GM10248 (cell line): Measurements from ENCODE around the gene ARHGAP45.

Source experiments
- CTCF ChIA-PET: fragments of 300-600 bp; sonication (Branson Sonifier 250); formaldehyde crosslinking; extraction: SDS; loops from one replicate; lab custom pipeline; 2021; ENCODE audit warnings: antibody characterized with exemption; lab: Yijun Ruan, JAX
- POLR2A ChIA-PET: fragments of 350-650 bp; sonication (Branson Sonifier 250); formaldehyde crosslinking; extraction: SDS; loops from one replicate; lab custom pipeline; 2020; ENCODE audit warnings: antibody characterized with exemption; lab: Yijun Ruan, JAX
- DNase-seq: peaks from one replicate; pipeline ENCODE4 v3.0.0; 2012; ENCODE audit errors: extremely low spot score
- TF ChIP-seq, protein P1 (sequence below): IDR thresholded peaks from 2 replicates; pipeline ENCODE4 v1.5.1; 2012; ENCODE audit warnings: mild to moderate bottlenecking, low read depth; ENCODE audit errors: extremely low read depth, missing control alignments, control extremely low read depth

The ARHGAP45 gene

DNA sequence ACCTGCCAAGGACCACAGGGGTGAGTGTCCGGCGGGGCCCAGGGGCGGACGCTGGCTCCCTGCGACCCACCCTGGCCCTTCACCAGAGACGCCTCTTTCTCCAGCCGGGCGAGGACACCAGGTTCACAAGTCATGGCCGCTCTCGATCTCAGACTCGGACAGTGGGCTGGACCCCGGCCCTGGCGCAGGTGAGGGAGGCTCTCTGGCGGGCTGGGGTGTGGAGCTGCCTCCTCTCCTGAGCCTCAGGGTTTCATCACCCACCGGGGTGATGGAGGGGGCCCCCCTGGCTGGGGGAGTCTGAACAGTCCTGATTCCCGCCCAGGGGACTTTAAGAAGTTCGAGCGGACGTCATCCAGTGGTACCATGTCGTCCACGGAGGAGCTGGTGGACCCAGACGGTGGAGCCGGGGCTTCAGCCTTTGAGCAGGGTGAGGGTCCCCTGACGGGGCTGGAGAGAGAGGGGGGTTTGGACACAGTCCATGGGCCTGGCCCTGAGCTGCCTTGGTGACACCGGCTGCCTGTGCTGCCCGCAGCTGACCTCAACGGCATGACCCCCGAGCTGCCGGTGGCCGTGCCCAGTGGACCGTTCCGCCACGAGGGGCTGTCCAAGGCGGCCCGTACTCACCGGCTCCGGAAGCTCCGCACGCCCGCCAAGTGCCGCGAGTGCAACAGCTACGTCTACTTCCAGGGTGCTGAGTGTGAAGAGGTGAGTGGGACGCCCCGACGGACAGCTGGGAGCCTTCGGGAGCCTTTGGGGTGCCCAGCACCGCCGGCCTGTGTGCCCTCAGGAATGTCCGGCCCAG is 13.6 kb downstream of the ARHGAP45 start:
- DNase-seq: no peak
- CTCF ChIA-PET: interaction anchor here (0.8 to 1.6 kb wide), 2 partner anchors 9 to 18 kb away, joined by 3 to 4 read pairs; no protein-coding TSS in a partner anchor
- TF ChIP-seq, protein P1, sequence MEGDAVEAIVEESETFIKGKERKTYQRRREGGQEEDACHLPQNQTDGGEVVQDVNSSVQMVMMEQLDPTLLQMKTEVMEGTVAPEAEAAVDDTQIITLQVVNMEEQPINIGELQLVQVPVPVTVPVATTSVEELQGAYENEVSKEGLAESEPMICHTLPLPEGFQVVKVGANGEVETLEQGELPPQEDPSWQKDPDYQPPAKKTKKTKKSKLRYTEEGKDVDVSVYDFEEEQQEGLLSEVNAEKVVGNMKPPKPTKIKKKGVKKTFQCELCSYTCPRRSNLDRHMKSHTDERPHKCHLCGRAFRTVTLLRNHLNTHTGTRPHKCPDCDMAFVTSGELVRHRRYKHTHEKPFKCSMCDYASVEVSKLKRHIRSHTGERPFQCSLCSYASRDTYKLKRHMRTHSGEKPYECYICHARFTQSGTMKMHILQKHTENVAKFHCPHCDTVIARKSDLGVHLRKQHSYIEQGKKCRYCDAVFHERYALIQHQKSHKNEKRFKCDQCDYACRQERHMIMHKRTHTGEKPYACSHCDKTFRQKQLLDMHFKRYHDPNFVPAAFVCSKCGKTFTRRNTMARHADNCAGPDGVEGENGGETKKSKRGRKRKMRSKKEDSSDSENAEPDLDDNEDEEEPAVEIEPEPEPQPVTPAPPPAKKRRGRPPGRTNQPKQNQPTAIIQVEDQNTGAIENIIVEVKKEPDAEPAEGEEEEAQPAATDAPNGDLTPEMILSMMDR: no peak
- POLR2A ChIA-PET: no interaction called here

DNA sequence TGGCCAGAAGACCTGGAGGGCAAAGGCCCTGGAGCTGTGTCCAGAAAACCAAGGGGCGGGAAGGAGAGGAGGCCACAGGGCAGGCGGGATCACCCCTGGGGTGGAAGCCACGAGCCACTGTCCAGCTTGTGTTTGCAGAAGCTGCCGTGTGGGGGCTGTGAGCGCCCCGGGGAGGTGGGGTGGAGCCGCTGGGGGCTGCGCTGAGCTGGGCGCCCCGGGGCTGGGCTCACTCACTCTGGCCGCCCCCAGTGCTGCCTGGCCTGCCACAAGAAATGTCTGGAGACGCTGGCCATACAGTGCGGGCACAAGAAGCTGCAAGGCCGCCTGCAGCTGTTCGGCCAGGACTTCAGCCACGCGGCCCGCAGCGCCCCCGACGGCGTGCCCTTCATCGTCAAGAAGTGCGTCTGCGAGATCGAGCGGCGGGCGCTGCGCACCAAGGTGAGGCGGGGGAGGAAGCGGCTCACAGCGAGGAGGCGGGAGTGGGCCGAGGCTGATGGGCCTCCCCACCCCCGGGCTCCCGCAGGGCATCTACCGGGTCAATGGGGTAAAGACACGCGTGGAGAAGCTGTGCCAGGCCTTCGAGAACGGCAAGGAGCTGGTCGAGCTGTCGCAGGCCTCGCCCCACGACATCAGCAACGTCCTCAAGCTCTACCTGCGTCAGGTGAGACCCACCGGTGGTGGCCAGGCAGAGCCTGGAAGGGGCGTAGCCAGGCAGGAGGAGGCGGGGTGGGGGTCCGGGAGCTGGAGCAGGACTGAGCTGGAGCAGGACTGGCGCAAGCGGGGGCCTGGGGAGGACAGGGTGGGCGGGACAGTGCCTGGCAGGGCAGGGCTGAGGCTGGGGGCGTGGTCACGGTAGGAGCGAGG is 14.6 kb downstream of the ARHGAP45 start:
- no peak for DNase-seq
- TF ChIP-seq, protein P1: no peak
- POLR2A ChIA-PET: no interaction called here
- CTCF ChIA-PET: interaction anchor here (0.8 to 1.6 kb wide), 3 partner anchors 8 to 19 kb away, joined by 3 to 4 read pairs (median 4); partner anchors contain the start of gene ARHGAP45

DNA sequence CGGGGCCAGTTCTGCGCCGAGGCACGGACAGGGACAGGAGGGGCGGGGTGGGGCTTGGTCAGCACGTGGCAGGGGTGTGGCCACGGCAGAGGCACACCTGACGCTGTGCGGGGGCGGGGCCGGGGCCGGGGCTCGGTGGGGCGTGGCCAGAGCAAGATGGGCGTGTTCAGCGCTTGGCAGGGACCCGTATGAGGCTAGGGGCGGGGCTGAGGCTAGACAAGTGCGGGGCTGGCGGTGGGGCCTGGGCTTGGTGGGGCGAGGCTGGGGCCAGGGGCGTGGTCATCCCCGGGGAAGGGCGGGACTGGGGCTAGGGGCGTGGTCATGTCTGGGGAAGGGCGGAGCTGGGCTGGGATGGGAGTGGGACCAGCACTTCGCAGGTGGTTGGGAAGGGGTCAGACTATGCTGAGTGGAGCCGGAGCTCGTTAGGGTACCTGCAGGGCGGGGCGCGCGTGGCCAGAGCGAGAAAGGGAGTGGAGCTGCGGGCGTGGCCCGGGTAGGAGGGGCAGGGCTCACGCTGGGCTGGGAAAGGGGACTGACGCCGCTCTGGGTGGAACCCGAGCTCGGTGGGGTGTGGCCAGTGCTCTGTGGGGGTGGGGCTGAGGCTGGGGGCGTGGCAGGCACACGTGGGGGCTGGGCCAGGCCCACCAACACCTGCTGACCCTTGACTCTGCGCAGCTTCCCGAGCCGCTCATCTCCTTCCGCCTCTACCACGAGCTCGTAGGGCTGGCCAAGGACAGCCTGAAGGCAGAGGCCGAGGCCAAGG is 15.4 kb downstream of the ARHGAP45 start:
- POLR2A ChIA-PET: interaction anchor here (0.6 kb wide), 1 partner anchor 8 kb away, joined by 4 read pairs; no protein-coding TSS in a partner anchor

DNA sequence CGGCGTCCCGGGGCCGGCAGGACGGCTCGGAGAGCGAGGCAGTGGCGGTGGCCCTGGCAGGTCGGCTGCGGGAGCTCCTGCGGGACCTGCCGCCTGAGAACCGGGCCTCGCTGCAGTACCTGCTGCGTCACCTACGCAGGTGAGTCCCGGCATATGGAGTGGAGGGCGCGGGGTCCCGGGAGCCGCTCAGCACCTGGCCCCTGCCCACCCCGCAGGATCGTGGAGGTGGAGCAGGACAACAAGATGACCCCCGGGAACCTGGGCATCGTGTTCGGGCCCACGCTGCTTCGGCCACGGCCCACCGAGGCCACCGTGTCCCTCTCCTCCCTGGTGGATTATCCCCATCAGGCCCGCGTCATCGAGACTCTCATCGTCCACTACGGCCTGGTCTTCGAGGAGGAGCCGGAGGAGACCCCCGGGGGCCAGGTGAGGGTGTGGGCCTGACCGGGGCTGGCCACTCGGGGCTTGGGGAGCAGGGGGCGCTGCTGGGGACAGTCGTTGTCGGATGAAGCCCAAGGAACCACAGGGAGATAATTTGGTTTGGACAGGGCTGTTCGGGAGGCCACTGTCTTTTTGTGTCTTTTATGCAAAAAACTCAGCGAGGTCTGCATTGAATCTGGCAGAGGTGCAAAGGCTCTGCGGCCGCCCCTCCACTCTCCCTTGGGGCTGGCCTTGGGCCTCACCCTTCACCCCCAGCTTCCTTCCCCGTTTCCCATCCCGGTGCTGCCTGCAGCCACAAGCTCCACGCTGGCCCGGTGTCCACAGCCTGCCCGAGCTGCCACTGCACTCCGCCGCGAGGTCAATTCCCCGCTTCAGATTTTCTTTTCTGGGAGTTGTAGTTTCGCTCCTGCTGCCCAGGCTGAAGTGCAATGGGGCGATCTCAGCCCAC is 16.2 kb downstream of the ARHGAP45 start:
- no peak for DNase-seq
- ChIA-PET POLR2A (interaction anchor here (1.0 kb wide), 1 partner anchor 8 kb away, joined by 3 read pairs; no protein-coding TSS in a partner anchor), CTCF (interaction anchor here (1.5 to 2.4 kb wide), 2 partner anchors 11 to 16 kb away, joined by 4 to 10 read pairs; partner anchors contain the start of gene ARHGAP45)
- TF ChIP-seq, protein P1: no peak

More for the DNA sequence above, 15.4 kb downstream of the ARHGAP45 start:
- TF ChIP-seq, protein P1: no peak
- CTCF ChIA-PET: interaction anchor here (1.5 kb wide), 1 partner anchor 15 kb away, joined by 4 read pairs; the partner anchor contains the start of gene ARHGAP45
- peak; percentile 83 for DNase-seq

DNA sequence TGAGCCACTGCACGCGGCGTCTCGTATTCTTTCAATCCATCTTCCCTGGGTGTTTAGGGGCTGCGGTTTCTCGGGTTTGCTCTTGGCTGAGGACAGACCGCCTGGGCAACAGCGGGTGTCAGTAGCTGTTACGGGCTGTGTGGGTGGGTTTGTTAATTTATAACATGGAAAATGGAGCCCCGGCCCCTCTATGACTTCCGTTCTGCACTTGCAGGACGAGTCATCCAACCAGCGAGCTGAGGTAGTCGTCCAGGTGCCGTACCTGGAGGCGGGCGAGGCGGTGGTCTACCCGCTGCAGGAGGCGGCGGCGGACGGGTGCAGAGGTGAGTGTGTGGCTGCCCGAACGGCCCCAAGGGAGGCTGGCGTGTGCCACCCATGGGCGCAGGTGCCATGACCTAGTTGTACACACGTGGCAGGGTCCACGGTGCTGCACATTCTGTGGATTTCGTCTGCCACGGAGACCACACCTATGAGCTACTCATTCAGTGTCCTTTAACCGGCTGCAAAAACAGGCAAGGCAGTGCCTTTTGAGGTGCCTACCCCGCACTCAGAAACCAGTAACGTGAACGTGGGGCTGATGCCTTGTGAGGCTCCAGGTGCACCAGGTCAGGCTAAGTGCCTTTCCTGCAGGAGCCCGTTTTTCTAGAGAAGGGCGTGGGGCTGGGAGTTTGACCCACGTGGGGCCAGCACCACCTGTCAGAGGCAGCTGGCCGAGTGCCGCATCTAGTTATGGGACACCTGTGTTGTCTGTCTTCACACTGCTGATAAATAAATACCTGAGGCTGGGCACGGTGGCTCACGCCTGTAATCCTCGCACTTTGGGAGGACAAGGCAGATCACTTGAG is 17.3 kb downstream of the ARHGAP45 start:
- DNase-seq: no peak
- ChIA-PET POLR2A (interaction anchor here (1.0 kb wide), 1 partner anchor 9 kb away, joined by 3 read pairs; no protein-coding TSS in a partner anchor), CTCF (interaction anchor here (1.3 to 2.4 kb wide), 2 partner anchors 10 to 20 kb away, joined by 3 to 10 read pairs; no protein-coding TSS in a partner anchor)
- TF ChIP-seq, protein P1: no peak
